Measurements from ENCODE around the gene CFAP410.

- TF ChIP-seq CTCF (IDR thresholded peaks at IDR 0.05; ENCODE audit: low read length) (no peak), EZH2 (optimal IDR thresholded peaks at IDR 0.05; ENCODE audit: low read depth, low read length) (no peak)
Measured at GRCh38 chr21:44319407-44320065, 19.7 kb downstream of the CFAP410 start.

Measured in MM.1S (cell line).